Gastroesophageal sphincter (tissue), 4 donors: Measurements from ENCODE around the gene TCP11. TPM values are rescaled to one million over a fixed set of nuclear protein-coding genes. Genes with fewer than 3 reads are reported as not detected.

Experiments used
- ATAC-seq: fragments of 150-250 bp; one replicate; pipeline ENCODE4 v1.9.1; 2016; ENCODE audit warnings: mild to moderate bottlenecking, moderate library complexity
- H3K27ac ChIP-seq, 4 donors: fragments of 200-600 bp; sonication (generic) in 3 of 4; 1 replicate in 3 of 4; 2 replicates in 1 of 4; pipeline ENCODE4 v1.5.1; 2016 to 2019
- H3K27me3 ChIP-seq: fragments of 200-600 bp; sonication (generic); one replicate; pipeline ENCODE4 v1.5.1; 2019
- H3K36me3 ChIP-seq, 2 donors: fragments of 200-600 bp; sonication (generic); one replicate each; pipeline ENCODE4 v1.5.1; 2019; ENCODE audit warnings: control low read depth in 1 of 2
- H3K4me1 ChIP-seq, 3 donors: fragments of 200-600 bp; sonication (generic); 1 replicate in 2 of 3; 2 replicates in 1 of 3; pipeline ENCODE4 v1.5.1; 2016 to 2019; ENCODE audit warnings: control low read depth in 2 of 3
- H3K4me3 ChIP-seq, 2 donors: fragments of 200-600 bp; sonication (generic); one replicate each; pipeline ENCODE4 v1.5.1; 2019; ENCODE audit warnings: mild to moderate bottlenecking in 1 of 2, moderate library complexity in 1 of 2
- H3K9me3 ChIP-seq, 3 donors: fragments of 200-600 bp; sonication (generic); one replicate each; pipeline ENCODE4 v1.5.1; 2017 to 2019; ENCODE audit warnings: control low read depth in 2 of 3
- EP300 ChIP-seq: sonication (generic); formaldehyde crosslinking; IDR thresholded peaks from one replicate; pipeline ENCODE4 v1.6.1; 2017; ENCODE audit warnings: antibody characterized with exemption, mild to moderate bottlenecking
- POLR2A ChIP-seq, 2 donors: fragments of 450-650 bp; IDR thresholded peaks; one replicate each; pipeline ENCODE4 v1.6.1; 2017; ENCODE audit warnings: antibody characterized with exemption in 2 of 2, mild to moderate bottlenecking in 2 of 2, moderate library complexity in 1 of 2
- POLR2AphosphoS5 ChIP-seq: sonication (generic); formaldehyde crosslinking; IDR thresholded peaks from one replicate; pipeline ENCODE4 v1.6.1; 2017; ENCODE audit warnings: antibody characterized with exemption
- WGBS, 2 donors: methylation state at CpG; one replicate each; pipeline ENCODE4 v1.1.5; 2018; ENCODE audit warnings: low coverage in 1 of 2; 5-methylcytosine and 5-hydroxymethylcytosine counted together
- total RNA-seq, 4 donors: library from RNA; depleted of rRNA; stranded (reverse); fragments of >200 nt; gene quantifications; one replicate each; pipeline ENCODE4 v1.1.0, GENCODE V29; 2016
- TF ChIP-seq, protein P1 (sequence below), 4 experiments: fragments of 200-600 bp in 2 of 4; fragments of 450-650 bp in 2 of 4; sonication (generic) in 1 of 4; IDR thresholded peaks; one replicate each; pipeline ENCODE4 v1.5.1; 2017 to 2019; ENCODE audit warnings: antibody characterized with exemption in 4 of 4, mild to moderate bottlenecking in 2 of 4, moderate library complexity in 2 of 4

The TCP11 gene
- total RNA-seq, 4 donors from 2014 or later = 0.77 TPM; not detected in 3

DNA sequence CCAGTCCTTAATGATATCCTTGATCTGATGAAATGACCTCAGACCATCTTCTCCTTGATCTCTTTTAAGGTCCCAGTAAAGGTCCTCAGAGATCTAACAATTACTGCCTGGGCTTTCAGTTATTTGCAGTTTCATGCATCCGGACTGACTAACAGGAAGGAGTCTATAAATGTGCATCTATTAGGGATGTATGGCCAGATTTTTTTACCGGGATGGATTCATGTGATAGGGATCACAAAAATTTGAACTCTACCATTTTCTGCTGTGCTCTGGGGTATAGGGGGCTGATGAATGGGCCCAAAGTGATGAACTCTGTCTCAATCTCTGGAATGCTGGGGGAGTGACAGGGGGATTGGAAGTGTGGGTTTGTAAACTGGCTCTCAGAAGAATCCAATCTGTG, 36.5 kb upstream of the TCP11 start:
- H3K36me3 ChIP-seq = no peaks in the 10 kb centered on the region
- no peak overlapping the region for H3K4me3 ChIP-seq
- TF ChIP-seq, protein P1, sequence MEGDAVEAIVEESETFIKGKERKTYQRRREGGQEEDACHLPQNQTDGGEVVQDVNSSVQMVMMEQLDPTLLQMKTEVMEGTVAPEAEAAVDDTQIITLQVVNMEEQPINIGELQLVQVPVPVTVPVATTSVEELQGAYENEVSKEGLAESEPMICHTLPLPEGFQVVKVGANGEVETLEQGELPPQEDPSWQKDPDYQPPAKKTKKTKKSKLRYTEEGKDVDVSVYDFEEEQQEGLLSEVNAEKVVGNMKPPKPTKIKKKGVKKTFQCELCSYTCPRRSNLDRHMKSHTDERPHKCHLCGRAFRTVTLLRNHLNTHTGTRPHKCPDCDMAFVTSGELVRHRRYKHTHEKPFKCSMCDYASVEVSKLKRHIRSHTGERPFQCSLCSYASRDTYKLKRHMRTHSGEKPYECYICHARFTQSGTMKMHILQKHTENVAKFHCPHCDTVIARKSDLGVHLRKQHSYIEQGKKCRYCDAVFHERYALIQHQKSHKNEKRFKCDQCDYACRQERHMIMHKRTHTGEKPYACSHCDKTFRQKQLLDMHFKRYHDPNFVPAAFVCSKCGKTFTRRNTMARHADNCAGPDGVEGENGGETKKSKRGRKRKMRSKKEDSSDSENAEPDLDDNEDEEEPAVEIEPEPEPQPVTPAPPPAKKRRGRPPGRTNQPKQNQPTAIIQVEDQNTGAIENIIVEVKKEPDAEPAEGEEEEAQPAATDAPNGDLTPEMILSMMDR (IDR thresholded peaks at IDR 0.05) = no peak
- TF ChIP-seq POLR2AphosphoS5 = no peak
- H3K27ac ChIP-seq = no peak overlapping the region
- H3K4me1 ChIP-seq = peaks cover 0 to 19% (median 10%) of the 10 kb centered on the region in 3 donors
- 49 to 73% methylated on average over 2 of the region's 2 CpGs for WGBS, 2 donors
- H3K27me3 ChIP-seq = no peaks in the 10 kb centered on the region
- no peaks in the 10 kb centered on the region for H3K9me3 ChIP-seq
- ATAC-seq = no peak

DNA sequence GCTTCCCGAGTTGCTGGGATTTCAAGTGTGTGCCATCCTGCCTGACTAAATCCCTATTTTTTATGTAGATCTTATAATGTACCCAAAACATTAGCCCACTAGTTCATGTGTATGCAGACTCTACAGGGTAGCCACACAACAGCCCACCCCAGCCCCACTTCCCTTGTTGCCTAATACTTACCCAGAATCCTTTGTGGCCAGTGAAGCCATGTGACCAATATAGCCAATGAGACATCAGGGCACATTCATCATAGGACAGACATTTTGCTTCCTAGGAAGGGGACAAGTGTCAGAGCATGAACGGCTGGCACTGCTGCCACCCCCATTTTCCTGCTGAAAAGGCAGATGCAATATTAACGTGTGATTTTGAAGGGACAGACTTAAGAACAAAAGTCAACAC, 36.0 kb upstream of the TCP11 start:
- 78 to 86% methylated on average over 1 to 3 of the region's 3 CpGs for WGBS, 2 donors
- no peak for ATAC-seq

DNA sequence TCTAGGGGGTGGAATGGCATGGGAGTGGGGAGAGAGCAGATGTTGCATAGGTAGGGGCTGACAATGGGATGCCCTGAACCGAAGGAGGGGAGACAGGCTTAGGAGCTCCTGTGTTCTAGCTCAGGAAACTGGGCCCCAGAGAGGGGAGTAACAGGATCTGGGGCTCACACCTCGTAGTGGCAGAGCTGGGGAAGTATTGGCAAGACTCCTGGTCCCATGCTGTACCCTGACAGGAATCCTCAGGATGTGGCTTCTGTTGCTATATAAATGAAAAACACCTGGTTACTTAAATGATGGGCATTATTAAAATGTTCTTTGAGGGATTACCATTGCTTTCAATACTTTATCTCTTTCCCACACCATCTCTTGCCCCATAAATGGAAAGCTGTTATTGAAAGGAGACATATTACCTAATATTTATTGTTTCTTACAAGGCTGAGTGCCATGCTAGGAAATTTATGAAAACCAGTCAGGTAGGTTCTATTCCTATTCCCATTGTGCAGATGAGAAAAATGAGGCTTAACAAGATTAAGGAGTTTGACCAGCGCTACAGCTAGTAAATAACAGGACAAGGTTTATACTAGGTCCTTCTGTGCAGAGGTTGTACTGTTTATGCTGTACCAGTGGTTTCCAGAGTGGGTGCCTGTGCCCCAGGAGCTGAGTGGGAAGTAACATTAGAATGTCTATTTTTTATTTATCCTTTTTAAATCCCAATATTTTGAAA, 35.3 kb upstream of the TCP11 start:
- H3K27ac ChIP-seq = no peak overlapping the region
- WGBS, 2 donors = 86 to 89% methylated on average over 3 of the region's 3 CpGs

More for the DNA sequence above, 36.0 kb upstream of the TCP11 start:
- peaks cover 0 to 17% (median 8%) of the 10 kb centered on the region in 3 donors for H3K4me1 ChIP-seq
- no peak overlapping the region for H3K27ac ChIP-seq
- H3K36me3 ChIP-seq = no peaks in the 10 kb centered on the region
- no peaks in the 10 kb centered on the region for H3K27me3 ChIP-seq
- no peaks in the 10 kb centered on the region for H3K9me3 ChIP-seq
- TF ChIP-seq EP300 (no peak), POLR2A (IDR thresholded peaks at IDR 0.05) (no peak), POLR2AphosphoS5 (no peak)
- TF ChIP-seq, protein P1 (IDR thresholded peaks at IDR 0.05) = no peak
- H3K4me3 ChIP-seq = no peak overlapping the region

DNA sequence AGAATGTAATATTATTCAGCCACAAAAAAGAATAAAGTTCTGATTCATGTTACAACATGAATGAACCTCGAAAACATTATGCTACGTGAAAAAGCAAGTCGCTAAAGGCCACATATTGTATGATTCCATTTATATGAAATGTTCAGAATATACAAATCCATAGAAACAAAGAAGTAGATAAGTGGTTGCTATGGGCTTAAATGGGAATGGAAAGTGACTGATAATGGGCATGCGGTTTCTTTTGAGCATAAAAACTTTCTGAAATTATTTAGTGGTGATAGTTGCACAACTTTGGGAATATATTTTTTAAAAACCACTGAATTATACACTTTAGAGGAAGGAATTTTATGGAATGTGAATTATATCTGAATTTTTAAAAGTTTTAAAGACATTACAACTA, 33.4 kb upstream of the TCP11 start:
- H3K4me1 ChIP-seq = no peaks in the 10 kb centered on the region
- no peak overlapping the region for H3K27ac ChIP-seq
- WGBS, 2 donors = 93% methylated on average over 3 to 4 of the region's 4 CpGs
- TF ChIP-seq EP300 (no peak), POLR2AphosphoS5 (no peak), POLR2A (IDR thresholded peaks at IDR 0.05) (no peak)
- TF ChIP-seq, protein P1 (IDR thresholded peaks at IDR 0.05) = no peak
- H3K4me3 ChIP-seq = no peak overlapping the region
- no peaks in the 10 kb centered on the region for H3K27me3 ChIP-seq
- H3K36me3 ChIP-seq = no peaks in the 10 kb centered on the region
- H3K9me3 ChIP-seq = no peaks in the 10 kb centered on the region
- no peak for ATAC-seq

More for the DNA sequence above, 35.3 kb upstream of the TCP11 start:
- TF ChIP-seq, protein P1 (IDR thresholded peaks at IDR 0.05) = no peak
- TF ChIP-seq POLR2A (IDR thresholded peaks at IDR 0.05) = no peak
- no peak for TF ChIP-seq POLR2AphosphoS5
- no peak for TF ChIP-seq EP300
- Histone ChIP-seq H3K4me3 (no peak overlapping the region), H3K4me1 (peaks cover 0 to 10% (median 2%) of the 10 kb centered on the region in 3 donors), H3K9me3 (no peaks in the 10 kb centered on the region), H3K27me3 (no peaks in the 10 kb centered on the region), H3K36me3 (no peaks in the 10 kb centered on the region)
- no peak for ATAC-seq

DNA sequence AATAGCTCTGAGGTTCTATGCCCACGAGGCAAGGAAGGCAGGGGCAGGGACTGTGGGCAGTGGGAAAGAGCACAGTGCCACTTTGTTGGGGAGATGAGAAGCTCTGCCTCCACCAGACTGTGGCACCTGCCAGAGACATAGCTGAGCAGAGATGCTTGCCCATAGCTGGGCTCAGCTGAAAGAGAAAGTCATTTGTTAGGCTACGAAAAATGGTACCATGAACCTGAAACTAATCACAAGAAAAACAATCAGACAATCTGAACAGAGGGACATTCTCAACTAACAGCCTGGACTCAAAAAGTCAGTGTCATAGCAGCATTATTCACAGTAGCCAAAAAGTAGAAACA, 32.9 kb upstream of the TCP11 start:
- no peaks in the 10 kb centered on the region for H3K27me3 ChIP-seq
- no peaks in the 10 kb centered on the region for H3K4me1 ChIP-seq
- H3K9me3 ChIP-seq = no peaks in the 10 kb centered on the region
- TF ChIP-seq POLR2AphosphoS5 (no peak), EP300 (no peak), POLR2A (IDR thresholded peaks at IDR 0.05) (no peak)
- TF ChIP-seq, protein P1 (IDR thresholded peaks at IDR 0.05) = no peak
- ATAC-seq = no peak
- H3K36me3 ChIP-seq = no peaks in the 10 kb centered on the region
- no peak overlapping the region for H3K4me3 ChIP-seq
- WGBS, 2 donors = 60 to 100% methylated on average over 1 of the region's 2 CpGs
- H3K27ac ChIP-seq = no peak overlapping the region
